Peyer's patch (tissue), 4 donors: Measurements from ENCODE around the gene UNC5B.

Experiments
- CTCF ChIP-seq, 6 experiments: fragments of 450-650 bp in 4 of 6; fragments of 200-600 bp in 2 of 6; sonication (generic) in 1 of 6; IDR thresholded peaks; one replicate each; pipeline ENCODE4 v1.5.1; 2017 to 2019; ENCODE audit warnings: antibody characterized with exemption in 6 of 6, mild to moderate bottlenecking in 3 of 6, moderate library complexity in 1 of 6
- POLR2A ChIP-seq, 2 donors: fragments of 450-650 bp; IDR thresholded peaks; one replicate each; pipeline ENCODE4 v1.5.1; 2017; ENCODE audit warnings: antibody characterized with exemption in 2 of 2, mild to moderate bottlenecking in 2 of 2, moderate library complexity in 2 of 2

DNA sequence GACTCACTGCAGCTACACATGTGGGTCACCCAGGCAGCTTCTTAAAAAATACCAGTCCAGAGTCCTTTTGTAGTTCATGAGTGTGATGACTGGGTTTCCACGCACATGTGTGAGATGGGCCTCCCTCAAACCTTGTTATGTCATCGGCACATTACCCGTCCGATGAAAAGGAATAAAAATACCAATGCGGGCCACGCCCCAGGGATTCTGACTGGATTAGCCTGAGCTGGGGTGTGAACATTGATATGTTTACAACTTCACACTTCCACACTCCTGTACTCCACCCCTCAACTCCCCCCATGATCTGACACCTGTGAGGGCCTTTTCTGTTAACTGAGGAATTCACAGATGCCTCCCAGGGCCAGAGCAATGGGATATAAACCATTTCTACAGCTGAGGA, 112.9 kb downstream of the UNC5B start:
- TF ChIP-seq CTCF (IDR thresholded peaks at IDR 0.05), result no peak
- TF ChIP-seq POLR2A (IDR thresholded peaks at IDR 0.05), result no peak
